Measurements from ENCODE around the gene SLC2A14.

DNA sequence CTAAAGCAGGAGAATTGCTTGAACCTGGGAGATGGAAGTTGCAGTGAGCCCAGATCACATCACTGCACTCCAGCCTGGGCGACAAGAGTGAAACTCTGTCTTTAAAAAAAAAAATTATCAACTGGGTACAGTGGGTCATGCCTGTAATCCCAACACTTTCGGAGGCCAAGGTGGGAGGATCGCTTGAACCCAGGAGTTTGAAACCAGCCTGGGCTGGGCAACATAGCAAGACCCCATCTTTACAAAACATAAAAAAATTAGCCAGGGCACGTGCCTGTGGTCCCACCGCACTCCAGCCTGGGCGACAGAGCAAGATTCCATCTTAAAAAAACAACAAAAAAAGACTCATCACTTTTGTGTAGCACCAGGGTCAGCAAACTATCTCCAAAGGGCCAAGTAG is 90.7 kb downstream of the SLC2A14 start:
- TF ChIP-seq, protein P1, sequence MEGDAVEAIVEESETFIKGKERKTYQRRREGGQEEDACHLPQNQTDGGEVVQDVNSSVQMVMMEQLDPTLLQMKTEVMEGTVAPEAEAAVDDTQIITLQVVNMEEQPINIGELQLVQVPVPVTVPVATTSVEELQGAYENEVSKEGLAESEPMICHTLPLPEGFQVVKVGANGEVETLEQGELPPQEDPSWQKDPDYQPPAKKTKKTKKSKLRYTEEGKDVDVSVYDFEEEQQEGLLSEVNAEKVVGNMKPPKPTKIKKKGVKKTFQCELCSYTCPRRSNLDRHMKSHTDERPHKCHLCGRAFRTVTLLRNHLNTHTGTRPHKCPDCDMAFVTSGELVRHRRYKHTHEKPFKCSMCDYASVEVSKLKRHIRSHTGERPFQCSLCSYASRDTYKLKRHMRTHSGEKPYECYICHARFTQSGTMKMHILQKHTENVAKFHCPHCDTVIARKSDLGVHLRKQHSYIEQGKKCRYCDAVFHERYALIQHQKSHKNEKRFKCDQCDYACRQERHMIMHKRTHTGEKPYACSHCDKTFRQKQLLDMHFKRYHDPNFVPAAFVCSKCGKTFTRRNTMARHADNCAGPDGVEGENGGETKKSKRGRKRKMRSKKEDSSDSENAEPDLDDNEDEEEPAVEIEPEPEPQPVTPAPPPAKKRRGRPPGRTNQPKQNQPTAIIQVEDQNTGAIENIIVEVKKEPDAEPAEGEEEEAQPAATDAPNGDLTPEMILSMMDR (IDR thresholded peaks at IDR 0.05) = no peak
- TF ChIP-seq POLR2A (IDR thresholded peaks at IDR 0.05) (no peak), POLR2AphosphoS5 (IDR thresholded peaks at IDR 0.05) (no peak)
